Measurements from ENCODE around the gene HSPG2. TPM values are rescaled to one million over a fixed set of nuclear protein-coding genes. Genes with fewer than 3 reads are reported as not detected.

HSPG2 gene
- total and polyA plus RNA-seq, 10 of the 15 experiments (the other 5 are each of a cell fraction or from before 2014, with no cell fraction given), result 0.30 to 3.4 (median 0.73) TPM; not detected in 2

GRCh38 chr1:21961799-21962198, 24.7 kb upstream of the HSPG2 start:
- ChIA-PET SMC1A (ENCODE audit: uncharacterized antibody, unreplicated experiment) (interaction anchor here (1.2 kb wide), 1 partner anchor 22 kb away, joined by 5 read pairs; no protein-coding TSS in a partner anchor), POLR2A (interaction anchor here (0.9 kb wide), 1 partner anchor 200 kb away, joined by 3 read pairs; no protein-coding TSS in a partner anchor), RAD21 (ENCODE audit: unreplicated experiment) (interaction anchor here (0.9 kb wide), 1 partner anchor 94 kb away, joined by 3 read pairs; no protein-coding TSS in a partner anchor), CTCF (no interaction called here)
- 37% methylated on average over 2 of the region's 2 CpGs for WGBS (ENCODE audit: insufficient coverage, insufficient replicate concordance, low lambda C conversion rate, missing lambda C conversion rate)
- no peaks in the 10 kb centered on the region for H3K9me3 ChIP-seq (replicated peaks; ENCODE audit: control insufficient read depth, insufficient read depth, low read length)
- no peaks in the 10 kb centered on the region for H3K27me3 ChIP-seq (replicated peaks in 1 of 2; ENCODE audit: control insufficient read depth in 2 of 2, insufficient read depth in 2 of 2, low read length in 1 of 2)
- H3K4me1 ChIP-seq (ENCODE audit: control insufficient read depth, insufficient read depth, low read length), result peaks cover 5% of the 10 kb centered on the region
- intact Hi-C loops (cut with micrococcal nuclease; ENCODE audit: unreplicated experiment) (loop anchor here (5.0 to 10.0 kb wide), 2 partner anchors 177 to 259 kb away; partner anchors contain the start of gene USP48), in situ Hi-C loops (cut with MboI) (no loop called here)
- H3K4me3 ChIP-seq, result no peak overlapping the region
- H3K9ac ChIP-seq (ENCODE audit: control insufficient read depth, insufficient read depth, low read length), result no peak overlapping the region
- H3K4me2 ChIP-seq (ENCODE audit: control insufficient read depth, insufficient read depth), result no peak overlapping the region
- no peaks in the 10 kb centered on the region for H4K20me1 ChIP-seq (ENCODE audit: control insufficient read depth, insufficient read depth)
- DNase-seq (ENCODE audit: low read depth, low spot score) (no peak), FAIRE-seq (no peak), ATAC-seq (no peak)
- no peaks in the 10 kb centered on the region for H3K36me3 ChIP-seq (ENCODE audit: control insufficient read depth in 2 of 2, insufficient read depth in 2 of 2, low read length in 1 of 2)
- H3K27ac ChIP-seq (ENCODE audit: control insufficient read depth, insufficient read depth), result no peak overlapping the region
- no peaks in the 10 kb centered on the region for H3K79me2 ChIP-seq (ENCODE audit: control insufficient read depth, insufficient read depth, low read length)
- H2AFZ ChIP-seq (ENCODE audit: control insufficient read depth, low read depth, low read length), result no peak overlapping the region
- BruUV-seq (replicated peaks), result no TSS peak
- TF ChIP-seq ZBTB40 (IDR thresholded peaks at IDR 0.05; ENCODE audit: borderline replicate concordance), result no peak
- TF ChIP-seq IKZF2 (IDR thresholded peaks at IDR 0.05), result no peak
- no peak for TF ChIP-seq YBX1 (IDR thresholded peaks at IDR 0.05)
- no peak for TF ChIP-seq ZNF687 (IDR thresholded peaks at IDR 0.05)
- TF ChIP-seq ZNF207 (IDR thresholded peaks at IDR 0.05; ENCODE audit: borderline replicate concordance), result no peak
- no peak for TF ChIP-seq YY1 (IDR thresholded peaks at IDR 0.05; ENCODE audit: low read depth, low read length)
- TF ChIP-seq POLR2A (IDR thresholded peaks at IDR 0.05; ENCODE audit: low read depth, low read length), result no peak
- no peak for TF ChIP-seq E2F8 (IDR thresholded peaks at IDR 0.05; ENCODE audit: low read depth, partially characterized antibody)
- TF ChIP-seq E4F1 (IDR thresholded peaks at IDR 0.05; ENCODE audit: borderline replicate concordance, partially characterized antibody), result no peak
- no peak for TF ChIP-seq TCF3 (IDR thresholded peaks at IDR 0.05; ENCODE audit: borderline replicate concordance, insufficient read depth, low read depth, low read length)

Measured in GM12878 (cell line).